Caco-2 (cell line): ENCODE results near the gene CDC42EP5. TPM values are rescaled to one million over a fixed set of nuclear protein-coding genes. Genes with fewer than 3 reads are reported as not detected.
A peak's percentile ranks its signal among the peaks of the same experiment; 100 is the strongest.
"Not testable (repeated sequence)": the region's sequence is repeated elsewhere in the genome, so short reads cannot be mapped to it uniquely, and the experiment has no call there.

Experiments
- BruUV-seq: library from RNA; stranded (reverse); fragments of 400-500 nt; replicated peaks from 2 replicates; lab custom pipeline; 2021; lab: Mats Ljungman, UMichigan
- CTCF ChIA-PET: fragments of 300-600 bp; sonication (Branson Sonifier 250); formaldehyde crosslinking; loops from one replicate; lab custom pipeline; 2022; ENCODE audit warnings: antibody characterized with exemption; lab: Charles Lee
- POLR2A ChIA-PET: fragments of 300-600 bp; sonication (Branson Sonifier 250); formaldehyde crosslinking; loops from one replicate; lab custom pipeline; 2022; ENCODE audit warnings: antibody characterized with exemption; lab: Charles Lee
- DNase-seq, 2 experiments: peaks; one replicate each; pipeline versions ENCODE4 v3.0.0 to v3.0.0-alpha.2; 2020 to 2022
- H3K27me3 ChIP-seq: replicated peaks from 2 replicates; pipeline ENCODE4 v1.6.0; 2011; ENCODE audit warnings: low read length; ENCODE audit not compliant: control insufficient read depth, insufficient read depth
- H3K36me3 ChIP-seq: 2 replicates; pipeline ENCODE4 v1.5.1; 2011; ENCODE audit warnings: low read length; ENCODE audit not compliant: control insufficient read depth, insufficient read depth
- H3K4me1 ChIP-seq: fragments of 250-450 bp; sonication (Bioruptor Pico); 2 replicates; pipeline ENCODE4 v1.5.1; 2020; ENCODE audit warnings: mild to moderate bottlenecking
- H3K4me3 ChIP-seq: 2 replicates; pipeline ENCODE4 v1.5.1; 2011; ENCODE audit warnings: low read depth, mild to moderate bottlenecking, control low read depth, low read length
- H3K9me3 ChIP-seq: fragments of 250-450 bp; sonication (Bioruptor Pico); 2 replicates; pipeline ENCODE4 v1.5.1; 2020; ENCODE audit warnings: mild to moderate bottlenecking, moderate library complexity
- H3K27ac Mint-ChIP-seq: one replicate; pipeline ENCODE4 v1.8.0; 2022; ENCODE audit warnings: mixed read lengths; ENCODE audit not compliant: unreplicated experiment
- H3K27me3 Mint-ChIP-seq: one replicate; pipeline ENCODE4 v1.8.0; 2022; ENCODE audit warnings: mixed read lengths; ENCODE audit not compliant: insufficient read depth, unreplicated experiment
- H3K36me3 Mint-ChIP-seq: one replicate; pipeline ENCODE4 v1.8.0; 2022; ENCODE audit warnings: mild to moderate bottlenecking, mixed read lengths; ENCODE audit not compliant: insufficient read depth, unreplicated experiment
- H3K4me1 Mint-ChIP-seq: one replicate; pipeline ENCODE4 v1.8.0; 2022; ENCODE audit warnings: low read depth, mixed read lengths; ENCODE audit not compliant: unreplicated experiment
- H3K4me3 Mint-ChIP-seq: one replicate; pipeline ENCODE4 v1.8.0; 2022; ENCODE audit warnings: mild to moderate bottlenecking, moderate library complexity, mixed read lengths; ENCODE audit not compliant: unreplicated experiment
- H3K9me3 Mint-ChIP-seq: one replicate; pipeline ENCODE4 v1.8.0; 2022; ENCODE audit warnings: mixed read lengths; ENCODE audit not compliant: unreplicated experiment
- intact Hi-C: fragments of 100-400 bp; cut with micrococcal nuclease; formaldehyde crosslinking; loops from one replicate; pipeline ENCODE4 v1.10.0; 2022; ENCODE audit not compliant: unreplicated experiment
- total RNA-seq: library from RNA; stranded (reverse); gene quantifications from 2 replicates; pipeline ENCODE4 v1.2.3, GENCODE V29; 2022
- TF ChIP-seq, protein P1 (sequence below), 2 experiments: fragments of 200-600 bp in 1 of 2; IDR thresholded peaks; 1 replicate in 1 of 2; 2 replicates in 1 of 2; pipeline versions ENCODE4 v1.5.1 to v1.8.0; 2011 to 2022; ENCODE audit warnings: antibody characterized with exemption in 1 of 2, control low read depth in 1 of 2, inconsistent platforms in 1 of 2, low read depth in 1 of 2, low read length in 1 of 2, mild to moderate bottlenecking in 1 of 2, moderate library complexity in 1 of 2; ENCODE audit not compliant: insufficient read depth in 1 of 2, severe bottlenecking in 1 of 2, unreplicated experiment in 1 of 2

CDC42EP5 gene
- total RNA-seq, 1 experiment from 2014 or later = 8.6 TPM

DNA sequence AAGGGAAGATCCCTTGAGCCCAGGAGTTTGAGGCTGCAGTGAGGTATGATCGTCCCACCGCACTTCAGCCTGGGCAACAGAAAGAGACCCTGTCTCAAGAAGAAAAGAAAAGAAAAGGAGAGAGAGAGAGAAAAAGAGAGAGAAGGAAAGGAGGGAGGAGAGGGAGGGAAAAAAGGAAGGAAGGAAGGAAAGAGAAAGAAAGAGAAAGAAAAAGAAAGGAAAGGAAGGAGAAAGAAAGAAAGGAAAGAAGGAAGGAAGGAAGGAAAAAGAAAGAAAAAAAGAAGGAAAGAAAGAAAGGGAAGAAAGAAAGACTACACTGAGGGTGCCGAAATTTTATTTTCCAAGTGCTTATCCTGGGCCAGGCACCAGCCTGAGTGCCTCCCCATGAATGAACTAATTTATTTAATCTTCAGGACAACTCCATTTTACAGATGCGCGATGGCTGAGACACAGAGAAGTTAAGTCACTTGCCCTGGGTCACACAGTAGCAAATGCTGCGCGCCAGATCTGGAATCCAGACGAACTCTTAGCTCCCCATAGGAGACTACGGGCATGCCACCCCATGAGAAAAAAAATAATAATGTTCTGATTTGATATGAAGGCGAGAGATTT, 2.7 kb downstream of the CDC42EP5 start:
- ChIA-PET CTCF (interaction anchor here (0.5 kb wide), 1 partner anchor 14 kb away, joined by 4 read pairs; no protein-coding TSS in a partner anchor), POLR2A (no interaction called here)
- Mint-ChIP-seq H3K4me3 (peak overlapping the region; percentile 89), H3K27me3 (peaks cover 2% of the 10 kb centered on the region), H3K27ac (peak overlapping the region; percentile 36), H3K36me3 (peaks cover 6% of the 10 kb centered on the region), H3K4me1 (peaks cover 28% of the 10 kb centered on the region), H3K9me3 (no peaks in the 10 kb centered on the region)
- no peaks in the 10 kb centered on the region for H3K27me3 ChIP-seq
- TSS peak; percentile 59 for BruUV-seq
- H3K9me3 ChIP-seq = no peaks in the 10 kb centered on the region
- no peaks in the 10 kb centered on the region for H3K36me3 ChIP-seq
- intact Hi-C loops = no loop called here
- DNase-seq = no peak
- TF ChIP-seq, protein P1, sequence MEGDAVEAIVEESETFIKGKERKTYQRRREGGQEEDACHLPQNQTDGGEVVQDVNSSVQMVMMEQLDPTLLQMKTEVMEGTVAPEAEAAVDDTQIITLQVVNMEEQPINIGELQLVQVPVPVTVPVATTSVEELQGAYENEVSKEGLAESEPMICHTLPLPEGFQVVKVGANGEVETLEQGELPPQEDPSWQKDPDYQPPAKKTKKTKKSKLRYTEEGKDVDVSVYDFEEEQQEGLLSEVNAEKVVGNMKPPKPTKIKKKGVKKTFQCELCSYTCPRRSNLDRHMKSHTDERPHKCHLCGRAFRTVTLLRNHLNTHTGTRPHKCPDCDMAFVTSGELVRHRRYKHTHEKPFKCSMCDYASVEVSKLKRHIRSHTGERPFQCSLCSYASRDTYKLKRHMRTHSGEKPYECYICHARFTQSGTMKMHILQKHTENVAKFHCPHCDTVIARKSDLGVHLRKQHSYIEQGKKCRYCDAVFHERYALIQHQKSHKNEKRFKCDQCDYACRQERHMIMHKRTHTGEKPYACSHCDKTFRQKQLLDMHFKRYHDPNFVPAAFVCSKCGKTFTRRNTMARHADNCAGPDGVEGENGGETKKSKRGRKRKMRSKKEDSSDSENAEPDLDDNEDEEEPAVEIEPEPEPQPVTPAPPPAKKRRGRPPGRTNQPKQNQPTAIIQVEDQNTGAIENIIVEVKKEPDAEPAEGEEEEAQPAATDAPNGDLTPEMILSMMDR (IDR thresholded peaks at IDR 0.05; ENCODE audit: insufficient read depth in 1 of 2, low read depth in 1 of 2, low read length in 1 of 2, severe bottlenecking in 1 of 2, unreplicated experiment in 1 of 2) = no peak
- H3K4me3 ChIP-seq = peak overlapping the region; percentile 45
- peaks cover 23% of the 10 kb centered on the region for H3K4me1 ChIP-seq

DNA sequence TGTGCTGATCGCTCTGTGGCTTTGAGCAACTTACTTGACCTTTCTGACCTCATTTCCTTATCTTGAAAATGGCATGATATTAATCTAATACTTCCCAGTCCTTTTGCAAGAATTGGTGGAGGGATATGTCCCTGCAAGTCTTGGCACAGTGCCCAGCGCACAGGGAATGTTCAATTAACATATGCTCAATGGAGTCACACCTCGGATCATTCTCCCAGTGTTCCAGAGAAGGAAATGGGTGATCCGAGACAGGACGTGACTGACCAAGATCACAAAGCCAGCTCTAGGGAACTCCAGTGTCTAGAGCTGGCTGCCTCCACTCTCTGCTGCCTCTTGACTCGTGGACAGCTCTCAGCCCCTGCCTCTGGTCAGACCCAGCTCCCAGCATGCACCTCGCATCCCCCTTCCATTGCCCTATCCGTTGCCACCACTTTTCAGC, 3.6 kb downstream of the CDC42EP5 start:
- no TSS peak for BruUV-seq
- DNase-seq = no peak
- intact Hi-C loops = no loop called here
- Histone ChIP-seq H3K4me3 (no peak overlapping the region), H3K9me3 (no peaks in the 10 kb centered on the region), H3K4me1 (peaks cover 23% of the 10 kb centered on the region), H3K36me3 (no peaks in the 10 kb centered on the region), H3K27me3 (no peaks in the 10 kb centered on the region)
- Mint-ChIP-seq H3K27ac (peak overlapping the region; percentile 36), H3K36me3 (peaks cover 13% of the 10 kb centered on the region), H3K9me3 (no peaks in the 10 kb centered on the region), H3K4me1 (peaks cover 28% of the 10 kb centered on the region), H3K4me3 (no peak overlapping the region), H3K27me3 (peaks cover 2% of the 10 kb centered on the region)
- POLR2A ChIA-PET = no interaction called here
- CTCF ChIA-PET = no interaction called here
- TF ChIP-seq, protein P1 (IDR thresholded peaks at IDR 0.05; ENCODE audit: insufficient read depth in 1 of 2, low read depth in 1 of 2, low read length in 1 of 2, severe bottlenecking in 1 of 2, unreplicated experiment in 1 of 2) = no peak

DNA sequence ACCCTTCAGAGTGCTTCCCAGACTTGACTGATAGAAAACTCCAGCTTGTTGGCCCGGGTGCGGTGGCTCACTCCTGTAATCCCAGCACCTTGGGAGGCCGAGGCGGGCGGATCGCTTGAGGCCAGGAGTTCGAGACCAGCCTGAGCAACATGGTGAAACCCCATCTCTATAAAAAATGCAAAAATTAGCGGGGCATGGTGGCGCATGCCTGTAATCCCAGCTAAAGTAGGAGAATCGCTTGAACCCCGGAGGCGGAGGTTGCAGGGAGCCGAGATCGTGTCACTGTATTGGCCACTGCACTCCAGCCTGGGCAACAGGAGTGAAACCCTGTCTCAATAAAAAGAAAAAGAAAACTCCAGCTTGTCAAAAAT, 7.0 kb downstream of the CDC42EP5 start:
- Histone ChIP-seq H3K4me3 (peak overlapping the region; percentile 81), H3K4me1 (peaks cover 20% of the 10 kb centered on the region)
- Mint-ChIP-seq H3K36me3 (peaks cover 48% of the 10 kb centered on the region), H3K4me3 (peak overlapping the region; percentile 92), H3K27ac (peak overlapping the region; percentile 99), H3K4me1 (peaks cover 34% of the 10 kb centered on the region)
- H3K36me3 ChIP-seq, H3K27me3 Mint-ChIP-seq, H3K9me3 ChIP-seq, H3K9me3 Mint-ChIP-seq, POLR2A ChIA-PET, DNase-seq, intact Hi-C loops, BruUV-seq, CTCF ChIA-PET, H3K27me3 ChIP-seq: not testable (repeated sequence)
